ENCODE data around the gene MVB12B. TPM values are rescaled to one million over a fixed set of nuclear protein-coding genes. Genes with fewer than 3 reads are reported as not detected.

Gene MVB12B
- total RNA-seq, 1 experiment from 2014 or later, result 9.4 TPM

GRCh38 chr9:126502417-126503332, 176.0 kb downstream of the MVB12B start:
- no peak for TF ChIP-seq TCF7L2 (IDR thresholded peaks at IDR 0.05; ENCODE audit: low read depth, low read length)
- TF ChIP-seq REST (IDR thresholded peaks at IDR 0.05; ENCODE audit: insufficient read depth in 1 of 2, low read depth in 2 of 2, low read length in 1 of 2), result no peak
- no peak for TF ChIP-seq POLR2AphosphoS5 (IDR thresholded peaks at IDR 0.05; ENCODE audit: low read depth, low read length)
- TF ChIP-seq SIN3A (IDR thresholded peaks at IDR 0.05; ENCODE audit: borderline replicate concordance, insufficient read depth, low read depth, low read length), result no peak
- no peak for TF ChIP-seq CTCF (IDR thresholded peaks at IDR 0.05)
- DNase-seq (ENCODE audit: low read depth, low spot score) (no peak), ATAC-seq (no peak)
- Histone ChIP-seq H3K9me3 (ENCODE audit: control insufficient read depth, insufficient read depth, low read depth, low read length) (no peaks in the 10 kb centered on the region), H3K27me3 (ENCODE audit: control insufficient read depth, insufficient read depth, low read length) (no peaks in the 10 kb centered on the region), H3K4me3 (ENCODE audit: low read depth in 2 of 2, low read length in 2 of 2) (no peak overlapping the region), H3K27ac (ENCODE audit: low read length) (no peak overlapping the region), H3K4me1 (ENCODE audit: control insufficient read depth, insufficient read depth, low read length) (no peaks in the 10 kb centered on the region), H3K36me3 (ENCODE audit: control insufficient read depth, insufficient read depth, low read length) (no peaks in the 10 kb centered on the region)
- in situ Hi-C loops (cut with HindIII; ENCODE audit: low pct_unique_long_range_greater_than_20kb, low sequenced_read_pairs) (no loop called here), intact Hi-C loops (cut with micrococcal nuclease; ENCODE audit: unreplicated experiment) (loop anchor here (5.0 kb wide), 1 partner anchor 280 kb away; no protein-coding TSS in a partner anchor)
- CTCF ChIA-PET, result interaction anchor here (0.6 kb wide), 1 partner anchor 55 kb away, joined by 4 read pairs; no protein-coding TSS in a partner anchor
- POLR2A ChIA-PET, result no interaction called here
- no TSS peak for BruUV-seq (replicated peaks)

- Histone ChIP-seq H3K27ac (ENCODE audit: low read length) (no peak overlapping the region), H3K27me3 (ENCODE audit: control insufficient read depth, insufficient read depth, low read length) (no peaks in the 10 kb centered on the region), H3K36me3 (ENCODE audit: control insufficient read depth, insufficient read depth, low read length) (no peaks in the 10 kb centered on the region), H3K9me3 (ENCODE audit: control insufficient read depth, insufficient read depth, low read depth, low read length) (no peaks in the 10 kb centered on the region), H3K4me3 (ENCODE audit: low read depth in 2 of 2, low read length in 2 of 2) (no peak overlapping the region), H3K4me1 (ENCODE audit: control insufficient read depth, insufficient read depth, low read length) (no peaks in the 10 kb centered on the region)
- POLR2A ChIA-PET, result no interaction called here
- DNase-seq (ENCODE audit: low read depth, low spot score), result no peak
- in situ Hi-C loops (cut with HindIII; ENCODE audit: low pct_unique_long_range_greater_than_20kb, low sequenced_read_pairs) (no loop called here), intact Hi-C loops (cut with micrococcal nuclease; ENCODE audit: unreplicated experiment) (loop anchor here (5.0 kb wide), 1 partner anchor 279 kb away; no protein-coding TSS in a partner anchor)
- TF ChIP-seq REST (IDR thresholded peaks at IDR 0.05; ENCODE audit: insufficient read depth in 1 of 2, low read depth in 2 of 2, low read length in 1 of 2), result no peak
- TF ChIP-seq POLR2AphosphoS5 (IDR thresholded peaks at IDR 0.05; ENCODE audit: low read depth, low read length), result no peak
- no peak for TF ChIP-seq SIN3A (IDR thresholded peaks at IDR 0.05; ENCODE audit: borderline replicate concordance, insufficient read depth, low read depth, low read length)
- no peak for TF ChIP-seq CTCF (IDR thresholded peaks at IDR 0.05)
- TF ChIP-seq TCF7L2 (IDR thresholded peaks at IDR 0.05; ENCODE audit: low read depth, low read length), result no peak
- CTCF ChIA-PET, result no interaction called here
- no TSS peak for BruUV-seq (replicated peaks)
- ATAC-seq, result no peak
These were observed 176.9 kb downstream of the MVB12B start for GRCh38 chr9:126503333-126504085.
